HG03280 (cell line): ENCODE data around the gene FAM120B.

ENCODE experiments used
- ATAC-seq: cut with Tn5 transposase; IDR thresholded peaks from one replicate; pipeline ENCODE4 v1.9.1; 2021; ENCODE audit warnings: mild to moderate bottlenecking, moderate library complexity; ENCODE audit not compliant: unreplicated experiment

Gene FAM120B

DNA sequence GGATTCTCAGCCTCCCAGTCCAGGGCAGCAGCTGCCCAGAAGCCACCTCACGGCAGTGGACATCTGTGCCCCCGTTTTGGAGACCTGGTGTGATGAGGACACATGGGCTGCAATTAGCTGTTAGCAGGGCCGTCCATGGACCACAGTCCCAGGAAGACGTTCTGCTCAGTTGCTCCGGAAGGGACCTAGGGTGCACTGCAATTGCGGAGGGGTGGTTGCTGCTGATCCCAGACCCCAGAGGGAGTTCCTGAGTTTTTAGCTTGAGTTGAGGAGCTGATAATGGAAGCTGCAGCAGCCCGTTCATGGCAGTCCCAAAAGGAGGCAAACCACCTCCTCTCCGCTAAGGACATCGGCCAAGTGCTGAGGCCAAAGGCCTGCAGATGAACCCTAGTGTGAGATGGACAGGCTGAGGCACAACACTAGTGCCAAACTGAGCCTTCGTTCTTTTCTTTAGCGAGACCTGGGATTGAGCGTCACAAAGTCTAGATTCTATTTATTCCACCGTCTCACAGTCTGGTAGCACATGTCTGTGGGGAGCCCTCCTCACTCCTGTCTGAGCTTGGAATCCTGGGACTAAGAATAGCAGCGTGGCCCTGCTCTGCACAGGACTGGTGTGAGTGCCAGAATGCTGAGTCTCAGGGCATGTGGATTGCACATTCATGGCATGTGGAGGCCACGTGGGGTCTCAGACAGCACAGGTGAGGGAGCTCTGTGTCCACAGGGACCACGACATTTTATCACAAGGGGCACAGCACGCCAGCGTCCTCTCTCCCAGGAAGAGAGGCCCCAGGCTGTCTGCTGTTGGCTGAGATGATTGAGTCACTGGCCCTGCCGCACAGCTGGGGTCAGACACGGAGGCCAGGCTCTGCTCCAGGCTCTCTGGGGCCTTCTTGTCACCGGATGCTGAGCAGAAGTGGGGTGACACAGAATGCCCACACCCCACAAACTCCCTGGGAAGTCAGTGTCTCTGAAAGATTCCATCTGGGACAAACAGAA lies 133.1 kb downstream of the FAM120B start:
- no peak for ATAC-seq

- ATAC-seq, result no peak
Observed at GRCh38 chr6:170440437-170440836, 133.9 kb downstream of the FAM120B start.

DNA sequence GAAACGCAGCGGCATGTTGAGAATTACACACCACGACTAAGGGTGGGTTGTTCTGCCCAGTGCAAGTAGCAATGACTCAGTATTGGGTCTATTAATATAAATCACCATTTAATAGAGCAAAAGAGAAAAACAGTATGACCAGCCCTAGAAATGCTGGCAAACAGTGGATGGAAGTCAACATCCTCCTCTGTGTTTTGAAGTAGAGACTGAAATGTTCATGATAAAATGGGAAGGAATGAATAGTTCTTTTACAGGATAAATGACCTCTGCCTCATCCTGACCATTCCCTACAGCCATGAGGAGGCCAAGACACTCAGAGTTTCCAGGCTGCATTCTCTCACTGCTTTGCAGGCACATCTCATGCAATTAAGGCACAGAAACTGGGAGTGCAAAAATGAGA lies 134.8 kb downstream of the FAM120B start:
- ATAC-seq, result no peak

- no peak for ATAC-seq
Observed at GRCh38 chr6:170442596-170442995, 136.0 kb downstream of the FAM120B start.

DNA sequence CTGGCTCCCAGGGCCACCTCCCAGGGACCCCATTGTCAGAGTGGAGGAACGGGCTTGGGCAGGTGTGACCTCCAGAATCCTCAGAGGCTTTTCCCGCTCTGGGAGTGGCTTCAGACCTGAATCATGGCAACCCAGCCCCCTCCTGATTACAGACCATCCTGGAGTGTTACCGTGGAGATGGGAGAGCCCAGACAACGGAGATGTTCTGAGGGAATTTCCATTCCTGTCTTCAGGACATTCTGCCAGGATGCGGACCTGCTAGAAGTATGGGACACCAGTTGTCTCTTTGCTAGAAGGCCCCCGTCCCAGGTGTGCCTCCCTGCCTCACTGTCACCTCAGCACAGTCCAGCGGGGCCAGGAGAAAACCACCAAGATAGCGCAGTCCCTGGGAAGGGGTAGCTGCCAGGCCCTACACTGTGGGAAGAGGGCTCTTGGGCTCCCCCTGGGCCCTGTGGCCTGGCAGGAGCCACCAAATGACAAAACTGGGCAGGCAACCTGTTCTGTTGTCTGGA lies 136.6 kb downstream of the FAM120B start:
- ATAC-seq, result no peak

DNA sequence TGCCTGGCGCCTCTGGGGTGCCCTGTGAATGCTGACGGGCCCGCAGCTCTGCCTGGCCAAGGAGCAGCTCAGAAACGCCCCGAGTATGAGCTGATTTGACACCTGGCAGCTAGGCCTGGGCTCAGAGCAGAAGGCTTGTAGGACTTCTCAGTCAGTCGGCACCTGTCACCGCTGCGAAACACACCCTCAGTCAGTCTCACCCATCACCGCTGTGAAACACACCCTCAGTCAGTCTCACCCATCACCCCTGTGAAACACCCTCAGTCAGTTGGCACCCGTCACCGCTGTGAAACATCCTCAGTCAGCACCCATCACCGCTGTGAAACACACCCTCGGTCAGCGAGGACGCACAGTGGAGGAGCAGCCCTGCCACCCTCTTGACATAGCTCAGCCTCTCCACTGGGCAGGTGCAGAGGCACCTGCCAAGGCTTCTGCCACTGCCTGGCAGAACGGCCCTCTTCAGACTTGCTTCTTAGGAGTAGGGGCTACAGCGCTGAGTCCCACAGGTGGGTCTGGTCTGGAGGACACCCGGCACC lies 137.6 kb downstream of the FAM120B start:
- no peak for ATAC-seq

DNA sequence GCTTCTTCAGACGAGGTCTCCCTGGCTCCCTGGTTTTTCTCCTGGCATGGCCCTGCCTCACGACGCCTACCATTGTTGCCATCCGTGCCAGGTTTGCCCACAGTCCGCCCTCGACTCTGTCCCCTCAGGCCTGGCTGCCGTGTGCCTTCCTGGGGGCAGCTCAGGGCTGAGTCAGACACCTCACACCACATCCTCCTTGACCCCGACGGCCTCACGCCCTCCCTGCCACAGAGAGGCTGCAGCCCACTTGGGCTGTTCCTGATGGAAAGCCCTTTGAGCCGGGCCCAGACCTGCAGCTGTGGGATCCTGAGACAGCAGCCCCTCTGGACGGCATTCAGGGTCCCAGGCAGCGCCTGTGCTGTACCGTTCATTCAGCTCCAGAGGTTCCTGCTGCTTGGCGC lies 138.3 kb downstream of the FAM120B start:
- no peak for ATAC-seq

DNA sequence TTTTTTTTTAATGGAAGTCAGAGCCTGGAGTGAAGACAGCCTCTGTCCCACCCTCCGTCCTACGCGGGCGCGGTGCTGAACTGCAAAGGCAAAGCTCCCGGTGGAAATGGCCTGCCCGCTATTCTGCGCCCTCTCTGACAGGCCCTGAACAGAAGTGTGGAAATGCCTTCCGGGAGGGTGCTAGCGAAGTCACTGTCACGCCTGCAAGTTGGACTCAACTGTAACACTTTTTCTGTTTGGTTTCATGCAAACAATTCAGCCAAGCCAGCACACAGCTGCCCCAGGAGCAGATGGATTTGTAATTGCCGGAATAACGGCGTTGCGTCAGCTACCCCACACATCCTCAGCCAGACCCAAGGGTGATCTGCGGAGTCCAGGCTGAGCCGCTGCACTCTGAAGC lies 138.9 kb downstream of the FAM120B start:
- no peak for ATAC-seq

GRCh38 chr6:170445971-170446370 lies 139.4 kb downstream of the FAM120B start:
- ATAC-seq, result no peak

DNA sequence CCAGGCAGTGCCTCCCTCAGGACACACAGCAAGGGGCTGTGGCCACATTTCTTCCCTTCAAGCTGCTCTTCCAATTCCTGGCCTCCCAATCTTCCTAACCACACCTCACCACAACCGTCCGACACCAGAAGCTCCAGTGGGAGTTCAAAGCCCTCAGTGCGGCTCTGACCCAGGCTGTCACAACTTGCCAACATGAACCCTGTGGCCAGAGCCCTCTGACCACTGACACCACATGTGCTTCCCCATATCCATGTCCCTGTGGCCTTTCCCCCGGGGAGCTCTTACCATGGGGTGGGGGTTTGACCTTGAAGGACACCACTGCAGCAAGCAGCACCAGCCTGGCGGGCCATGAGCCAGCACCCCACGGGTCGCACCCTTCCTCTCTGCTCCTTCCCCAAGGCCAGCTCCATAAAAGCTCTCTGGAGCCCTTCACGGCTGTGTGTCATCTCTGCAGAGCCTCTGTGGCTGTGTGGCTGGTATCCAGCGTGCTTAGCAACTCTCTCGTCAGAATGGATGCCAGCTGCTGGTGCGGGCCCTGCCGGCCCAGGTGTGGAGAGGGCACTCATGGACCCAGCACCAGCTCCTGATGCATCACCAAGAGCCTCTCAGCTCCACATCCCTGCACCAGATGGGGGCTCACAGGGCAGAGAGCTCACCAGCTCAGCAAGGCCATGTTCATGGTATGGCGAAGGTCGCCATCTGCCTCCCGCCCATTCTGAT lies 140.4 kb downstream of the FAM120B start:
- ATAC-seq, result no peak

DNA sequence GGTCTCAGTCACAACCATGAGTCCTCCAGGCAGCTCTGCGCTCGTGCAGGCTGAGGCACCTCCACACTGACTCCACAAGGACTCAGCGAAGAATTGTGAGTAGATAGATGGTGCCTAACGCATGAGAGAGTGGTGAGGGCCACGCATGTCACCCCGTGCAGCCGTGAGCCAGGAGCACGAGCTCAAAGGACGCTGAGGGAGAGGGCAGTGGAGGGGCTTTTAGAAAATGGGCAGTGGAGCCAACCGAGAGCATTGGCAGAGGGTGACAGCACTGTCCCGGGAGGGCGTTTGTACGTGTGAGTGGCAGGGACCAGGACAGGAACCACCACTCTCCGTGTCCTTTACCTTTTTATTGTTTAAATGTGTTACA lies 141.0 kb downstream of the FAM120B start:
- ATAC-seq, result no peak

GRCh38 chr6:170448317-170448716 lies 141.8 kb downstream of the FAM120B start:
- ATAC-seq, result no peak

GRCh38 chr6:170448751-170449630 lies 142.4 kb downstream of the FAM120B start:
- ATAC-seq, result no peak

- no peak for ATAC-seq
Observed at GRCh38 chr6:170449835-170450753, 143.5 kb downstream of the FAM120B start.

DNA sequence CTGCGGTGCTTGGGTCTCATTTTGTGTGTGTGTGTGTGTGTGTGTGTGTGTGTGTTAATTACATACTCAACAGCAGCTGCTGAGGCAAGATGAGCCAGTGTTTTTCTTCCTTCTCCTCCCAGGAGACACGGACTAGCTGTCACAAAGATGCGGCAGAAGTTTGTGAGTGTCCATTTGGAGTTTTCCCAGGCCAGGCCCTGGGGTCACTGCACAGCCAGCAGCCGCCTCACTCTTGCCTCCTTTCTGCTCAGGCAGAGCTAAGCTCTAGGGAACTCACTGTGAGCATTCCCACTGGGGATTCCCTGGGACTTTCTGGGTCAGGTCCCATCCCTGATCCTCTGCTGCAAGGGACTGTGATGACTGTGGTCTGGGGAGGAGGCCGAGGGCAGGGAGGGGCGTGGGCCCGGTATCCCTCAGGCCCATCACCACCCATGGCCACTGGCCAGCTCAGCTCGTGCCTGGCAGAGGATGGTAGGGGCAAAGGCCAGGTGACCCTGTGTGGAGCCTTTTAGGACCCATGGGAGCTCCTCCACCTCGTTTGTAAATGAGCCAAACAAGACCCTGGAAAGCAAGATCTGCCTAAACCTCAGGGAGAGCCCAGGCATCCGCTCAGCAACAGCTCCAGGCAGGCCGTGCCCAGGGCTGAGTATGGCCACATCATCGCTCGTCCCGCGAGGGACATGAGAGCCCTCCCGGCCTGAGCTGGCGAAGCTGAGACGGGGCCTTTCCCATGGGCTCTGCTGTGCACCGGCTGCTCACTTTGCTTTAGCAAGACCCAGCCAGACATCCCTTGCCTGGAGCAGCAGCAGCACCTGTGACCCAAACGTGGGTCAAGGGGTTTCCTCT lies 144.6 kb downstream of the FAM120B start:
- ATAC-seq, result no peak

GRCh38 chr6:170451762-170452651 lies 145.4 kb downstream of the FAM120B start:
- ATAC-seq, result no peak

DNA sequence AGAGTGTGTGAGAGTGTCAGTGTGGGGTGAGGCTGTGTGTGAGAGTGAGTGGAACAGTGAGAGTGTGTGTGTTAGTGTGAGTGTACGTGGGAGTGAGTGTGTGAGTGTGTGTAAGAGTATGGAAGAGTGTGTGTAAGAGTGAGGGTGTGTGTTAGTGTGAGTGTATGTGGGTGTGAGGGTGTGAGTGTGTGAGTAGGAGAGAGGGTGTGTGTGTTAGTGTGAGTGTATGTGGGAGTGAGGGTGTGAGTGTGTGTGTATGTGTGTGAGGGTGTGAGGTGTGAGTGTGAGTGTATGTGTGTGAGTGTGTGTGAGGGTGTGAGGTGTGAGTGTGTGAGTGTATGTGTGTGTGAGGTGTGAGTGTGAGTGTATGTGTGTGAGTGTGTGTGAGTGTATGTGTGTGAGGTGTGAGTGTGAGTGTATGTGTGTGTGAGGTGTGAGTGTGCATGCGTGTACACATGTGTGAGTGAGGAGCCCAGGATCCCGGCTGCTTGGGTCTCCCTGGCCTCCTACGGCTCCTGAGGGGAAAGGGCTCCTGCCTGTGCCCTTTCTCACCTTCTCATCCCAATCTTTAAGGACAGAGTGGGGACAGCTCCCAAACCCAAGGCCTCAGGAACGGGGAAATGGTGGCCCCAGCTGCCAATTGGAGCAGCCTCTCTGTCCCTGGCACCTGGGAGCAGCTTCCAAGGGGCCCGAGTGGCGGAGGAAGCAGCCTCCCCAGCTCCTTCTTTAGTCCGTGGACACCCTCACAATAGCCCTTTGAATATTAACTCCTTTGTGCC lies 146.4 kb downstream of the FAM120B start:
- ATAC-seq, result no peak
